GM12878 (cell line): ENCODE data around the gene NNAT. TPM values are rescaled to one million over a fixed set of nuclear protein-coding genes. Genes with fewer than 3 reads are reported as not detected.

ENCODE experiments used
- ATAC-seq: fragments of 200-7000 bp; cut with Tn5 transposase; 3 replicates; pipeline ENCODE4 v1.9.1; 2020; ENCODE audit warnings: mild to moderate bottlenecking, moderate library complexity
- BruUV-seq: library from RNA; stranded (reverse); fragments of 400-500 nt; replicated peaks from 2 replicates; lab custom pipeline; 2021; lab: Mats Ljungman, UMichigan
- CTCF ChIA-PET: fragments of 300-600 bp; sonication (Branson Sonifier 250); formaldehyde crosslinking; extraction: SDS; loops from one replicate; lab custom pipeline; 2021; ENCODE audit warnings: inconsistent platforms; lab: Yijun Ruan, JAX
- POLR2A ChIA-PET: fragments of 350-600 bp; formaldehyde crosslinking; extraction: SDS; loops from one replicate; lab custom pipeline; 2021; ENCODE audit warnings: inconsistent platforms; lab: Charles Lee
- RAD21 ChIA-PET: fragments of 300-600 bp; sonication (Branson Sonifier 250); formaldehyde crosslinking; loops from one replicate; lab custom pipeline; 2023; ENCODE audit warnings: antibody characterized with exemption; ENCODE audit not compliant: unreplicated experiment; lab: Charles Lee
- SMC1A ChIA-PET: fragments of 300-600 bp; sonication (Branson Sonifier 250); formaldehyde crosslinking; loops from one replicate; lab custom pipeline; 2023; ENCODE audit not compliant: unreplicated experiment, uncharacterized antibody; lab: Charles Lee
- DNase-seq: peaks from one replicate; pipeline ENCODE4 v3.0.0-alpha.2; 2011; ENCODE audit warnings: low read depth, low spot score
- FAIRE-seq: peaks from 3 replicates; lab custom pipeline; 2011; peaks lifted over from hg19 to GRCh38; lab: Jason Lieb, UNC
- H2AFZ ChIP-seq: 2 replicates; pipeline ENCODE4 v1.6.0; 2011; ENCODE audit warnings: low read depth, low read length, control low read depth; ENCODE audit not compliant: control insufficient read depth
- H3K27ac ChIP-seq: 2 replicates; pipeline ENCODE4 v1.5.1; 2011; ENCODE audit warnings: control low read depth; ENCODE audit not compliant: control insufficient read depth, insufficient read depth
- H3K27me3 ChIP-seq, 2 experiments: replicated peaks in 1 of 2; 2 replicates each; pipeline versions ENCODE4 v1.6.0 to v1.6.1; 2011; ENCODE audit warnings: low read length in 1 of 2; ENCODE audit not compliant: control insufficient read depth in 2 of 2, insufficient read depth in 2 of 2
- H3K36me3 ChIP-seq, 2 experiments: 2 replicates each; pipeline ENCODE4 v1.5.1; 2011; ENCODE audit warnings: low read length in 1 of 2; ENCODE audit not compliant: control insufficient read depth in 2 of 2, insufficient read depth in 2 of 2
- H3K4me1 ChIP-seq: 2 replicates; pipeline ENCODE4 v1.6.1; 2011; ENCODE audit warnings: mild to moderate bottlenecking, low read length, moderate library complexity, mixed read lengths; ENCODE audit not compliant: control insufficient read depth, insufficient read depth
- H3K4me2 ChIP-seq: 2 replicates; pipeline ENCODE4 v1.6.0; 2011; ENCODE audit warnings: control low read depth; ENCODE audit not compliant: control insufficient read depth, insufficient read depth
- H3K4me3 ChIP-seq: fragments of 200-600 bp; sonication (generic); 2 replicates; pipeline ENCODE4 v1.5.1; 2016
- H3K79me2 ChIP-seq: 2 replicates; pipeline ENCODE4 v1.6.0; 2011; ENCODE audit warnings: low read length; ENCODE audit not compliant: control insufficient read depth, insufficient read depth
- H3K9ac ChIP-seq: 2 replicates; pipeline ENCODE4 v1.8.0; 2011; ENCODE audit warnings: low read length, control low read depth, mixed read lengths; ENCODE audit not compliant: control insufficient read depth, insufficient read depth
- H3K9me3 ChIP-seq: replicated peaks from 3 replicates; pipeline ENCODE4 v1.5.1; 2011; ENCODE audit warnings: mild to moderate bottlenecking, low read length; ENCODE audit not compliant: control insufficient read depth, insufficient read depth
- H4K20me1 ChIP-seq: 2 replicates; pipeline ENCODE4 v1.6.0; 2011; ENCODE audit not compliant: control insufficient read depth, insufficient read depth
- BCL3 ChIP-seq: IDR thresholded peaks from 2 replicates; pipeline ENCODE4 v1.6.1; 2011; ENCODE audit warnings: borderline replicate concordance, low read depth, mild to moderate bottlenecking, moderate library complexity, low read length; ENCODE audit not compliant: insufficient read depth, poor library complexity, severe bottlenecking
- BCLAF1 ChIP-seq: fragments of 450-650 bp; IDR thresholded peaks from 2 replicates; pipeline ENCODE4 v1.6.1; 2017; ENCODE audit warnings: antibody characterized with exemption, mild to moderate bottlenecking, moderate library complexity
- BHLHE40 ChIP-seq, 2 experiments: fragments of 450-650 bp in 1 of 2; IDR thresholded peaks; 2 replicates each; pipeline ENCODE4 v1.6.1; 2011 to 2017; ENCODE audit warnings: low read depth in 2 of 2, borderline replicate concordance in 1 of 2, improper control_type of control experiment in 1 of 2, low read length in 1 of 2, mild to moderate bottlenecking in 1 of 2
- EGR1 ChIP-seq, 2 experiments: IDR thresholded peaks; 1 replicate in 1 of 2; 2 replicates in 1 of 2; pipeline ENCODE4 v1.6.1; 2011 to 2012; ENCODE audit warnings: low read depth in 2 of 2, low read length in 2 of 2, borderline replicate concordance in 1 of 2, mild to moderate bottlenecking in 1 of 2, moderate library complexity in 1 of 2
- EZH2 ChIP-seq: IDR thresholded peaks from 2 replicates; pipeline ENCODE4 v1.6.1; 2012; ENCODE audit warnings: low read depth, mild to moderate bottlenecking, control low read depth, inconsistent platforms, low read length, borderline replicate concordance; ENCODE audit not compliant: control insufficient read depth
- FOS ChIP-seq: IDR thresholded peaks from 3 replicates; pipeline ENCODE4 v1.6.1; 2011; ENCODE audit warnings: borderline replicate concordance; ENCODE audit not compliant: insufficient read length; ENCODE audit errors: extremely low read depth
- HDGF ChIP-seq: fragments of 450-650 bp; IDR thresholded peaks from 2 replicates; pipeline ENCODE4 v1.6.1; 2016; ENCODE audit warnings: antibody characterized with exemption
- MTA3 ChIP-seq: IDR thresholded peaks from 2 replicates; pipeline ENCODE4 v1.6.1; 2012; ENCODE audit warnings: low read length, inconsistent platforms, borderline replicate concordance
- POLR2AphosphoS5 ChIP-seq: IDR thresholded peaks from 2 replicates; pipeline ENCODE4 v1.6.1; 2011; ENCODE audit warnings: mild to moderate bottlenecking, low read length, inconsistent platforms
- RELA ChIP-seq: fragments of 450-650 bp; IDR thresholded peaks from 2 replicates; pipeline ENCODE4 v1.8.0; 2014; ENCODE audit warnings: borderline replicate concordance; ENCODE audit not compliant: partially characterized antibody
- RFX5 ChIP-seq: IDR thresholded peaks from 2 replicates; pipeline ENCODE4 v1.6.1; 2011; ENCODE audit warnings: low read depth, low read length, improper control_type of control experiment
- SIN3A ChIP-seq: IDR thresholded peaks from 2 replicates; pipeline ENCODE4 v1.6.1; 2012; ENCODE audit warnings: low read depth, low read length, improper control_type of control experiment
- SIX5 ChIP-seq: IDR thresholded peaks from 2 replicates; pipeline ENCODE4 v1.6.1; 2011; ENCODE audit warnings: mild to moderate bottlenecking, low read depth, low read length, moderate library complexity; ENCODE audit not compliant: severe bottlenecking
- SMAD1 ChIP-seq: fragments of 450-650 bp; IDR thresholded peaks from 2 replicates; pipeline ENCODE4 v1.6.1; 2018; ENCODE audit warnings: mild to moderate bottlenecking, low read depth; ENCODE audit not compliant: partially characterized antibody
- SUPT20H ChIP-seq: IDR thresholded peaks from 2 replicates; pipeline ENCODE4 v1.6.1; 2011; ENCODE audit warnings: low read depth, mild to moderate bottlenecking, low read length, moderate library complexity, borderline replicate concordance; ENCODE audit not compliant: control insufficient read depth
- TCF12 ChIP-seq: IDR thresholded peaks from 2 replicates; pipeline ENCODE4 v1.6.1; 2011; ENCODE audit warnings: low read depth, mild to moderate bottlenecking, low read length
- WRNIP1 ChIP-seq: IDR thresholded peaks from 2 replicates; pipeline ENCODE4 v1.6.1; 2011; ENCODE audit warnings: low read depth, low read length, improper control_type of control experiment, borderline replicate concordance
- ZNF24 ChIP-seq: fragments of 450-650 bp; IDR thresholded peaks from 2 replicates; pipeline ENCODE4 v1.6.1; 2017; ENCODE audit warnings: antibody characterized with exemption, mild to moderate bottlenecking
- ZNF274 ChIP-seq: IDR thresholded peaks from one replicate; pipeline ENCODE4 v1.8.0; 2011; ENCODE audit not compliant: insufficient read length, insufficient read depth
- ZNF622 ChIP-seq: fragments of 450-650 bp; IDR thresholded peaks from 2 replicates; pipeline ENCODE4 v1.6.1; 2017; ENCODE audit warnings: mild to moderate bottlenecking, inconsistent platforms
- WGBS: methylation state at CpG from one replicate; pipeline ENCODE4 v1.1.6; 2016; ENCODE audit warnings: low lambda C conversion rate; ENCODE audit not compliant: insufficient replicate concordance, insufficient coverage; ENCODE audit errors: missing lambda C conversion rate; 5-methylcytosine and 5-hydroxymethylcytosine counted together
- in situ Hi-C: fragments of 300-500 bp; cut with MboI; formaldehyde crosslinking; loops from 9 replicates; pipeline ENCODE4 v1.14.3; 2018; ENCODE audit warnings: mixed read lengths
- intact Hi-C: fragments of 100-400 bp; cut with micrococcal nuclease; formaldehyde crosslinking; loops from one replicate; pipeline ENCODE4 v1.14.2; 2022; ENCODE audit not compliant: unreplicated experiment
- polyA plus RNA-seq, 11 experiments: library from polyadenylated mRNA; depleted of rRNA in 4 of 11; unstranded in 6 of 11; stranded (reverse) in 5 of 11; fragments of >200 nt; fragmentation: Nextera tagmentation in 4 of 11; fragmentation: Illumina TruSeq in 1 of 11; extraction: Ambion mirVana in 4 of 11; extraction: Trizol in 1 of 11; gene quantifications; 1 replicate in 1 of 11; 2 replicates in 10 of 11; pipeline versions ENCODE4 v1.2.1 to v1.2.3, GENCODE V29; 2011 to 2016; ENCODE audit warnings: inconsistent platforms in 2 of 11, missing spikeins in 2 of 11, low read depth in 1 of 11
- total RNA-seq, 4 experiments: library from RNA; depleted of rRNA in 3 of 4; stranded (reverse); fragments of >200 nt in 3 of 4; fragmentation: Illumina TruSeq in 1 of 4; extraction: Trizol in 1 of 4; gene quantifications; 2 replicates each; pipeline versions ENCODE4 v1.2.1 to v1.2.3, GENCODE V29; 2013 to 2021

Gene NNAT
- total and polyA plus RNA-seq, 10 of the 15 experiments (the other 5 are each of a cell fraction or from before 2014, with no cell fraction given), result 0.22 to 0.99 (median 0.42) TPM; not detected in 7

- no peaks in the 10 kb centered on the region for H3K79me2 ChIP-seq
- no peaks in the 10 kb centered on the region for H3K9me3 ChIP-seq
- no TSS peak for BruUV-seq
- CTCF ChIA-PET, result interaction anchor here (1.0 kb wide), 1 partner anchor 299 kb away, joined by 3 read pairs; no protein-coding TSS in a partner anchor
- no peak overlapping the region for H3K4me3 ChIP-seq
- no peak overlapping the region for H3K27ac ChIP-seq
- in situ Hi-C loops, result no loop called here
- POLR2A ChIA-PET, result interaction anchor here (0.5 kb wide), 1 partner anchor 272 kb away, joined by 4 read pairs; no protein-coding TSS in a partner anchor
- intact Hi-C loops, result no loop called here
- RAD21 ChIA-PET, result interaction anchor here (0.9 kb wide), 1 partner anchor 41 kb away, joined by 3 read pairs; no protein-coding TSS in a partner anchor
- H3K27me3 ChIP-seq, result no peaks in the 10 kb centered on the region
- TF ChIP-seq BHLHE40 (IDR thresholded peaks at IDR 0.05; ENCODE audit: borderline replicate concordance in 1 of 2, low read depth in 2 of 2, low read length in 1 of 2), result no peak
- TF ChIP-seq SMAD1, result no peak
- no peak for TF ChIP-seq SUPT20H
- no peak for TF ChIP-seq EZH2
- no peak for TF ChIP-seq POLR2AphosphoS5
- no peak for TF ChIP-seq SIN3A
- no peak for TF ChIP-seq FOS
- no peak for TF ChIP-seq SIX5
- no peak for TF ChIP-seq MTA3
- no peak for TF ChIP-seq ZNF622
- TF ChIP-seq ZNF274, result no peak
- no peak for TF ChIP-seq EGR1 (IDR thresholded peaks at IDR 0.05; ENCODE audit: borderline replicate concordance in 1 of 2, low read depth in 2 of 2, low read length in 2 of 2)
- TF ChIP-seq WRNIP1, result no peak
- no peak for TF ChIP-seq RELA
- TF ChIP-seq BCLAF1, result no peak
- no peak for TF ChIP-seq HDGF
- TF ChIP-seq ZNF24, result no peak
- no peak for TF ChIP-seq RFX5
- TF ChIP-seq BCL3, result no peak
- no peak for TF ChIP-seq TCF12
- no peak for DNase-seq
- ATAC-seq, result no peak
- H2AFZ ChIP-seq, result no peak overlapping the region
- SMC1A ChIA-PET, result interaction anchor here (0.7 to 1.6 kb wide), 5 partner anchors 11 to 254 kb away, joined by 3 to 4 read pairs (median 3); no protein-coding TSS in a partner anchor
- no peak overlapping the region for H3K4me2 ChIP-seq
- 99% methylated on average over 5 of the region's 5 CpGs for WGBS
- H4K20me1 ChIP-seq, result no peaks in the 10 kb centered on the region
- no peak for FAIRE-seq
- 0 out of 4 replicates have a peak, but pooled peaks cover 0 to 4% of the 10 kb centered on the region in 2 experiments for H3K36me3 ChIP-seq
- H3K4me1 ChIP-seq, result no peaks in the 10 kb centered on the region
- no peak overlapping the region for H3K9ac ChIP-seq
Measured at GRCh38 chr20:37494796-37495195, 26.3 kb upstream of the NNAT start.
